VCaP (cell line): ENCODE measurements around the gene TMEM131L.

ENCODE experiments used
- H3K27ac ChIP-seq: fragments of 450-650 bp; 2 replicates; pipeline ENCODE4 v1.5.1; 2017
- TF ChIP-seq, protein P1 (sequence below): fragments of 450-650 bp; conservative IDR thresholded peaks from 2 replicates; pipeline ENCODE4 v1.5.1; 2017; ENCODE audit warnings: mild to moderate bottlenecking, moderate library complexity

Gene TMEM131L

DNA sequence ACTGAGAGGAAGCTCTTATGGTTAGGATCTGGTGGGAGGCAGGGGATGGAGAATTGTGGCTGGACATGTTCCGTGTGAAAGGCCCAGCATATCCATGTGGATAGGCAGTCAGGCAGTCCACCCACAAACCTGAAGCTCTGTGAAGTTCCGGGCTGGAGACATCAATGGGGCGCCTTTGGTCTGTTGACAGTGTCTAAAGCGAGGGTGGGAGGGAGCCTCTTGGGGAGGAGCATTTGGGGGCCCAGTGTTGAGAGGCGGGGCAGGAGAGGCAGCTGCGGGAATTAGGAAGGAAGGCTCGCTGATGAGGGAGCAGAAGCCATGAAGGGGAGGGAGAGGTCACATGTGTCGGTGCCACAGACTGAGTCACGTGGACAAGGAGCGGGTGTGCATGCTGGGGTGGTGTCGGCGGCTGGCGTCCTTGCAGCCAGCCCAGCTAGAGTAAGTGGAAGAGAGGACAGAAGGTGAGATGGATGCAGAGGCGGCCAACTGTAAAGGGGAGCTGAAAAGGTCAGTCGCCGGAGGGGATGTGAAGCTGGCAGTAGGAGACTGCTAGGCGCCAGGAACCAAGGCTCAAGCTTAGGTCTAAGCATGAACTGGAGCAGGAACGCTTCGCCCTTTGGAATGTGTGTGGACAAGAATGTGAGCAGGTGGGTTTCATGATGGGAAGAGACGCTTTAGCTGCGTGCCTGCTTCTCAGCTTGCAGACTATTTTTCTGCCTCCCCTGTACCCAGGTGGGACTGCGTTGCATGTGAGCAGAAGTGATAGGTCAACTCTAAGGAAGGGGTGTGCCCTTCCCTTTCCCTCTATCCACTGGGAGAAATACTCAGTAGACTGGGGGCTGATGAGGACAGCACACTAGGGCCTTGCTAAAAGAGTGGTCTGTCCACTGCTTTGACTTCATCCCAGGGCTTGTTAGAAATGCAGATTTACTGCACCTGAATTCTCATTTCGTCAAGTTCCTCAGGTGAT lies 174.0 kb downstream of the TMEM131L start:
- no peak overlapping the region for H3K27ac ChIP-seq

DNA sequence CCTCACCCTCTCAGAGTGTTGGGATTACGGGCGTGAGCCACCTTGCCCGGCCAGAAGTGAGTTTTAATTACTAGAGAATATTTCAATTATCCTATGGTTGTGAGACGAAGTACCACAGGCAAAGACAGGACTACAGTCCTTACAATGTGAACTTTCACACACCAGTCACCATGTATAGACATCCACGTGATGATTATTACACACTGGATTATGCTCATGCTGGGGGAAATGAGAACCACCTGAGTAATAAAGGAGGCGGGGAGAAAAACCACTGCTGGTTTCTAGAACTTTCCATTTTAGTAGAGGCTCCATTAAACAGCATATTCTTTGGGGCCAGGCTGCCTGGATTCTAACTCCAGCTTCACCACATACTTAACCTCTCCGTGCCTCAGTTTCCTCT lies 175.4 kb downstream of the TMEM131L start:
- no peak overlapping the region for H3K27ac ChIP-seq
- TF ChIP-seq, protein P1, sequence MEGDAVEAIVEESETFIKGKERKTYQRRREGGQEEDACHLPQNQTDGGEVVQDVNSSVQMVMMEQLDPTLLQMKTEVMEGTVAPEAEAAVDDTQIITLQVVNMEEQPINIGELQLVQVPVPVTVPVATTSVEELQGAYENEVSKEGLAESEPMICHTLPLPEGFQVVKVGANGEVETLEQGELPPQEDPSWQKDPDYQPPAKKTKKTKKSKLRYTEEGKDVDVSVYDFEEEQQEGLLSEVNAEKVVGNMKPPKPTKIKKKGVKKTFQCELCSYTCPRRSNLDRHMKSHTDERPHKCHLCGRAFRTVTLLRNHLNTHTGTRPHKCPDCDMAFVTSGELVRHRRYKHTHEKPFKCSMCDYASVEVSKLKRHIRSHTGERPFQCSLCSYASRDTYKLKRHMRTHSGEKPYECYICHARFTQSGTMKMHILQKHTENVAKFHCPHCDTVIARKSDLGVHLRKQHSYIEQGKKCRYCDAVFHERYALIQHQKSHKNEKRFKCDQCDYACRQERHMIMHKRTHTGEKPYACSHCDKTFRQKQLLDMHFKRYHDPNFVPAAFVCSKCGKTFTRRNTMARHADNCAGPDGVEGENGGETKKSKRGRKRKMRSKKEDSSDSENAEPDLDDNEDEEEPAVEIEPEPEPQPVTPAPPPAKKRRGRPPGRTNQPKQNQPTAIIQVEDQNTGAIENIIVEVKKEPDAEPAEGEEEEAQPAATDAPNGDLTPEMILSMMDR, result no peak

More for the DNA sequence above, 174.0 kb downstream of the TMEM131L start:
- TF ChIP-seq, protein P1, result no peak

DNA sequence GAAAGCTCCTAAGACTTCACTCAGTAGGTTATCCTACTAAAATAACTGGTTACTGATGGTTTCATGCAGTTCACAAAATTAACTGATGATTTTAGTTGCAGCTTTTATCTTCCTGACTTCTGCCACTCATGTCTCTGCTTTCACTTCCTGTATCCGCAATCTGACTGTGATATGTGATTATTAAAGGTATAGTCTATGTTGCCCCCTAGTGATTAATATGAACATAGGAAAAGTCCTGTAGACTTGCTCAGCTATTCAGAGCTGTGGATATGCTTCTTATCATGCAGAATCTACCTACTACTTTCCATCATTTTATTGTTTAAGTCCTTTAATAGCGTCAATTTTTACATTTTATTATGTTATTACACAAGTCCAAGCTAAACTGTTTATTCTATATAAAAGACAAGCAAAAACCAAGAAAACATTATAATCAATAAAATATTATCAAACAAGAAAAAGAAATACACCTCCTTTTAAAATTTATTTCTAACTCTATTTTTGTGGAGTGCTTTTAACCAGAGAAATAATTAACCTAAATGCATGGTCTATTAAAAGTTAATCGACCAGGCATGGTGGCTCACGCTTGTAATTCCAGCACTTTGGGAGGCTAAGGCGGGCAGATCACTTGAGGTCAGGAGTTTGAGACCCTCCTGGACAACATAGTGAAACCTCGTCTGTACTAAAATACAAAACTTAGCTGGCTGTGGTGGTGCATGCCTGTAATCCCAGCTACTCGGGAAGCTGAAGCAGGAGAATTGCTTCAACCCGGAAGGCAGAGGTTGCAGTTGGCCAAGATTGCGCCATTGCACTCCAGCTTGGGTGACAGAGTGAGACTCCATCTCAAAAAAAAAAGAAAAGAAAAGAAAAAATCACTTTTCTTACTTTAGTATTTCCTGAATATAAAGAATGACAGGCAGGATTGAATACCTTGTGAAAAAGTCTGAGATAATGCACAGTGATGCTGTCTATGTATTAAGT lies 177.5 kb downstream of the TMEM131L start:
- TF ChIP-seq, protein P1, result peak; percentile 76
- no peak overlapping the region for H3K27ac ChIP-seq

- TF ChIP-seq, protein P1, result 0 out of 2 replicates have a peak, but pooled peaks have one; percentile 23
These were observed 179.0 kb downstream of the TMEM131L start for GRCh38 chr4:153645183-153645582.

GRCh38 chr4:153646261-153646660 lies 180.1 kb downstream of the TMEM131L start:
- no peak overlapping the region for H3K27ac ChIP-seq

More at GRCh38 chr4:153645183-153645582, 179.0 kb downstream of the TMEM131L start:
- H3K27ac ChIP-seq, result no peak overlapping the region

DNA sequence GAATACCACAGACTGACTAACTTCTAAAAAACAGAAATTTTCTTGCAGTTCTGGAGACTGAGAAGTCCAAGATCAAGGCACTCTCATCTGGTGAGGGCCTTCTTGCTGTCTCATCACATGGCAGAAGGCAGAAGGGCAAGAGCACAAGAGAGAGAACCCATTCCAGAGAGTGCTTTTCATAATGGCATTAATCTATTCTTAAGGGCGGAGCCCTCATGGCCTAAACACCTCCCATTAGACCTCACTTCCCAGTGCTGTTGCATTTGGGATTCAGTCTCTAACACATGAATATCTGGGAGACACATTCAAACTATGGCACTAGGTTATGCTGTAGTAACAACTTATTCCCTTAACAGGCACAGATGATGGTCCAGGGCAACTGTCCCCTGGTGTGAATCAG lies 180.8 kb downstream of the TMEM131L start:
- TF ChIP-seq, protein P1, result no peak
- no peak overlapping the region for H3K27ac ChIP-seq

More at GRCh38 chr4:153646261-153646660, 180.1 kb downstream of the TMEM131L start:
- TF ChIP-seq, protein P1, result no peak
